HG03108 (cell line): ENCODE measurements around the gene FOXC2.

Experiments used
- ATAC-seq: cut with Tn5 transposase; IDR thresholded peaks from one replicate; pipeline ENCODE4 v1.9.1; 2021; ENCODE audit warnings: moderate library complexity; ENCODE audit not compliant: unreplicated experiment

The FOXC2 gene

GRCh38 chr16:86571530-86571915, 4.9 kb downstream of the FOXC2 start:
- no peak for ATAC-seq

DNA sequence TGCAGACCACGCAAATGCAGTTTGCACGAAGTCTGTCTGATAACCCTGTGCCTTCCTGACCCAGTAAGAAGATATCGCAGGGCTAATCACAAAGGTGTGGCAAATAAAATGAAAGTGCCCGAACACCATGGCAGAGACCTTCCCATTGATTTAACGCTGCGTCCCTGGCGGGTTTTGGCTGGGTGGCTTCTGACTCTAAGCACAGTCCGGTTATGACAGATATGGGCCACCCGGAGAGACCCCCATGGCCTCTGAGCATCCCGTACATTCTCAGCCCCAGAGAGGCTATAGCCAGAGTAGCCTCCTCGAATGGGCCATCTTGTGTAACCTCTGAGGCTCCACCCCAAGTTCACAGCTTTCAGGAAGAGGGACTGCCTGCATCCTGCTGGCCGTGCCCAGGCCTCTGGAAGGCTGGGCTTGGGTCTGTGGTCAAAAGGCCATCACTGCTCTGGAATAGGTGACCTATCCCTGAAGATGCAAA, 5.5 kb downstream of the FOXC2 start:
- no peak for ATAC-seq

DNA sequence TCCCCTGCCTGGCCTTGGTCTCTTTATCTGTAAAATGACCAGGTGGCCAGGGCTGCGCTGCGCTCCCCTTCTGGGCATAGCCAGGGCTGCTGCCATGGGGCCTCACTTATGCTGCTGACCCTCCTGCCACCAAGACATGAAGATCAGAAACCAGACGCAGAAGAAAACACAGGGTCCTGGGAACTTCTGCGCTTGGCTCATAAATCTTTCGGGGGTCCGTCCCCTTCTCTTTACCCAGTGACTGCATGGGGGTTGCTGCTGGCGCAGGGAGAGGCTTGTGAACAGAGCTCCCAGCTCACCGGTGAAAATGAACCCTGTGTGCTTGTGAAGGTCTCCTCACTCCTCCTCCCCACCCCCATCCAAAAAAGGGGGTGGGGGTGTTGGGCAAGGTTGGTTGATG, 6.0 kb downstream of the FOXC2 start:
- no peak for ATAC-seq

GRCh38 chr16:86573215-86573614, 6.6 kb downstream of the FOXC2 start:
- no peak for ATAC-seq

GRCh38 chr16:86573646-86574508, 7.2 kb downstream of the FOXC2 start:
- no peak for ATAC-seq

DNA sequence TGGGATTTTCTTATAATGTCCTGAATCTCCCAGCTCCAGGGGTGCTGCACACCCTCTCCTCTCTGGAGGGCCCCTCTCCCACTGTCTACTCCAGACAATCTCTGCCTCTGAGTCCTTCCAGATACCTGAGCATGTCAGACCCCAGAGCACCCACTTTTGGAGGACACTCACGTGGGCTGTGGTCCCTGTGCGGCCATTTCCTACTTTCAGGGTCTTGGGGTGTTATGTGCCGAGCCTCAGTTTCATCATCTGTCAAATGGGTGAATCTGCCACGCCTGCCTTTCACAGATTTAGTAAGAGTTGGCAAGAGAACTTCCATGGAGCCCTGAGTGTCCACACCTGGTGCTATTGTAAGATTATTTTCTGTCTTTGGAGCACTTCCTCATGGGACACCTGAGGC, 8.0 kb downstream of the FOXC2 start:
- no peak for ATAC-seq

DNA sequence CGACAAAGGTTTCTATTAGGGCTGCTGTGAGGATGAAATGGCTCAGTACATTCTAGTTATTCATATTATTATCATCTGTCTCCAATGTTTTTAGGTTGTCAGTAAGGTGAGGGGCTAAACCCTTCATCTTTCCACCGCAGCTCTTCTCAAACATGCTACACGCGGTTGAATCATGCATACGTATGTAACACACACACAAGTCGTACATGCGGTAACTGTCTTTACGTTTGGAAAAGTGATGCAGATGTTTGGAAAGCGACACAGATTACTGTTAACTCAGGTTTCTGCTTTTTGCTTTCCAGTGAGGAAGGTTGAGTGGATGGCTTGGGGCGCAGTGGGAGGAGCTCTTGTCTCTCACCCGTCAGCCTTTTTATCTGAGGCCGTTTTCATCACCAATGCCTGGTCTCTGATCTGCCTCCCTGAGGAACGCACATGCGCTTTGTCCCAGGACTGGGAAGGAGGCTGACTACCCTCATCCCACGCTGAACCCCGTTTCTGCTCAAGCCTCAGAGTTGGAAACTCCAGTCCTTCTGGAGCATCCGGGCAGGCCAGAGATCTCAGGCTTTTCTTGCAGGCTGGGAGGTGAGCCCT, 8.6 kb downstream of the FOXC2 start:
- no peak for ATAC-seq

- ATAC-seq: no peak
Observed at GRCh38 chr16:86575754-86576557, 9.3 kb downstream of the FOXC2 start.

GRCh38 chr16:86576591-86577313, 10.1 kb downstream of the FOXC2 start:
- ATAC-seq: no peak

DNA sequence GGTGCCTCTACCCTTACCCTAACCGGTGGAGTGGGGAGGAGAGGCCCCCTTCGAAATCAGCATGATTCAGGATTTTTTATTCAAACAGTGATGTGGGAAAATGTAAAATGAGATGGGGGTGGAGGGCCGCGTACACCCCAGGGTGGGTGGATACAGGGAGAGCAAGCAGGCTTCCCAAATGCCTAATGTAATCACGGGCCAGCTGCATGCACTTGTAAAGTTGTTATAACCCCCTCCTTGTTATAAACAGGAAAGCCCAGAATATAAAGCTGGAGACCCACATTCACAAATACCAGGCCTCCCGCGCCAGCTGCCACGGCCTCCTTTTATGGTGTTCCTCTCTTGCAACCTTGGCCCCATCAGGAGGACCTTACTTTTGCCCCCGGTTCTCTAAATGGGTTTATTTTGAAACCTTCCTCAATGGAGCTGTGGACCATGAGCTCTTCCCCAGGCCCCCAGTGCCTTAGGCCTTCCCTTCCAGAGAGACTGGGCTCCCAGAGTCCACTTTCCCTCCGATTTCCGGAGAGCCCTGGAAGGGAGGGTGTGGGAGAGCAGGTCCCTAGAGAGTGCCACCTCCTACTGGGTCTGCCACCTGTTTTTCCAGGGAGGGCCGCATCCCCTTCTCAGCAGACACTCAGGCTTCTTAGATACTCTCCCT, 10.8 kb downstream of the FOXC2 start:
- ATAC-seq: no peak

GRCh38 chr16:86578061-86578599, 11.5 kb downstream of the FOXC2 start, which contains the start of gene FOXL1:
Gene FOXL1 (plus strand): TSS chr16:86578549. CDS start chr16:86578724, 175 bp downstream.
- no peak for ATAC-seq

DNA sequence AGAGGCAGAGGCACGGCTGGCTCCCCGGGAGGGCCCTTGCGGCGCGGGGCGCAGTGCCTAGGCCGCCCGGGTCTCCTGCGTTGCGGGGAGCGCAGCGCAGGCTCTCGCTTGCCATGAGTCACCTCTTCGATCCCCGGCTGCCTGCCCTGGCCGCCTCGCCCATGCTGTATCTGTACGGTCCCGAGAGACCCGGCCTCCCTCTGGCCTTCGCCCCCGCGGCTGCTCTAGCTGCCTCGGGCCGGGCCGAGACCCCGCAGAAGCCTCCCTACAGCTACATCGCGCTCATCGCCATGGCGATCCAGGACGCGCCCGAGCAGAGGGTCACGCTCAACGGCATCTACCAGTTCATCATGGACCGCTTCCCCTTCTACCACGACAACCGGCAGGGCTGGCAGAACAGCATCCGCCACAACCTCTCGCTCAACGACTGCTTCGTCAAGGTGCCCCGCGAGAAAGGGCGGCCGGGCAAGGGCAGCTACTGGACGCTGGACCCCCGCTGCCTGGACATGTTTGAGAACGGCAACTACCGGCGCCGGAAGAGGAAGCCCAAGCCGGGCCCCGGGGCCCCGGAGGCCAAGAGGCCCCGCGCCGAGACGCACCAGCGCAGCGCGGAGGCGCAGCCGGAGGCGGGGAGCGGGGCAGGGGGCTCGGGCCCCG, 12.1 kb downstream of the FOXC2 start:
- no peak for ATAC-seq

DNA sequence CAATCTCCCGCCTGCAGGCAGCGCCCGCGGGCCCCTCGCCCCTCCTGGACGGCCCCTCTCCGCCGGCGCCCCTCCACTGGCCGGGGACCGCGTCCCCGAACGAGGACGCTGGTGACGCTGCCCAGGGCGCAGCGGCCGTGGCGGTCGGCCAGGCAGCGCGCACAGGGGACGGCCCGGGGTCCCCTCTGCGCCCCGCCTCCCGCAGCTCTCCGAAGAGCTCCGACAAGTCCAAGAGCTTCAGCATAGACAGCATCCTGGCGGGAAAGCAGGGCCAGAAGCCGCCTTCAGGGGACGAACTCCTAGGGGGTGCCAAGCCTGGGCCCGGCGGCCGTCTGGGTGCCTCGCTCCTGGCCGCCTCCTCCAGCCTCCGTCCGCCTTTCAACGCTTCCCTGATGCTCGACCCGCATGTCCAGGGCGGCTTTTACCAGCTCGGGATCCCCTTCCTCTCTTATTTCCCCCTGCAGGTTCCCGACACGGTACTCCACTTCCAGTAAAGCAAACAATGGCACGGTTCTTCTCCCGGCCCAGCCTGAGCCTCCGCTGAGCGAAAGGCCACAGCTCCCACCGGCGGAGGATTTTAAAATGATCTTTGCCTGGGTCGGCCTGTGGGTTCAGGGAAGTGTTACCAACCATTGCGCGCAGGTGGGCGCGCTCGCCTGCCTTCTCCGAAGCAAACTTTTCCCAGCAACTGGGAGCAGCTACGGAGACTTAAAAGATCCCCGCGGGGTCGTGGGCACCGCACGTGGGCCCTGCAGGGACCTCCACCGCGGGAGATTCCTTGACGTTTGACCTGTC, 12.8 kb downstream of the FOXC2 start:
- ATAC-seq: no peak

GRCh38 chr16:86580063-86580790, 13.6 kb downstream of the FOXC2 start:
- ATAC-seq: no peak

- ATAC-seq: no peak
Observed at GRCh38 chr16:86580791-86581170, 14.2 kb downstream of the FOXC2 start.

- ATAC-seq: no peak
Observed at GRCh38 chr16:86581458-86581857, 14.8 kb downstream of the FOXC2 start.

GRCh38 chr16:86584071-86584685, 17.5 kb downstream of the FOXC2 start:
- no peak for ATAC-seq
